Measurements from ENCODE around the gene TBL1X. TPM values are rescaled to one million over a fixed set of nuclear protein-coding genes. Genes with fewer than 3 reads are reported as not detected.

The TBL1X gene
- total RNA-seq, 1 experiment from 2014 or later = 17.2 TPM

- peak; percentile 66 for DNase-seq (ENCODE audit: low read depth)
Observed at GRCh38 chrX:9704876-9705465, 240.1 kb downstream of the TBL1X start.

GRCh38 chrX:9706421-9706820 is 241.6 kb downstream of the TBL1X start:
- no peak for DNase-seq (ENCODE audit: low read depth)

- peak; percentile 20 for DNase-seq (ENCODE audit: low read depth)
Observed at GRCh38 chrX:9707306-9708033, 242.6 kb downstream of the TBL1X start.

GRCh38 chrX:9708086-9708485 is 243.2 kb downstream of the TBL1X start:
- no peak for DNase-seq (ENCODE audit: low read depth)

GRCh38 chrX:9708923-9709553 is 244.2 kb downstream of the TBL1X start:
- peak; percentile 68 for DNase-seq (ENCODE audit: low read depth)

- DNase-seq (ENCODE audit: low read depth) = no peak
Observed at GRCh38 chrX:9710332-9710731, 245.5 kb downstream of the TBL1X start.

GRCh38 chrX:9717376-9717775 is 252.5 kb downstream of the TBL1X start:
- DNase-seq (ENCODE audit: low read depth) = no peak

GRCh38 chrX:9724711-9725110 is 259.9 kb downstream of the TBL1X start:
- no peak for DNase-seq (ENCODE audit: low read depth)

GRCh38 chrX:9728261-9728660 is 263.4 kb downstream of the TBL1X start:
- DNase-seq (ENCODE audit: low read depth) = no peak

GRCh38 chrX:9729171-9729885 is 264.5 kb downstream of the TBL1X start:
- DNase-seq (ENCODE audit: low read depth) = peak; percentile 72

- DNase-seq (ENCODE audit: low read depth) = no peak
Observed at GRCh38 chrX:9730078-9730477, 265.2 kb downstream of the TBL1X start.

GRCh38 chrX:9730752-9731151 is 265.9 kb downstream of the TBL1X start:
- no peak for DNase-seq (ENCODE audit: low read depth)

GRCh38 chrX:9737363-9737762 is 272.5 kb downstream of the TBL1X start:
- no peak for DNase-seq (ENCODE audit: low read depth)

- DNase-seq (ENCODE audit: low read depth) = no peak
Observed at GRCh38 chrX:9738151-9738550, 273.3 kb downstream of the TBL1X start.

- DNase-seq (ENCODE audit: low read depth) = no peak
Observed at GRCh38 chrX:9739130-9739529, 274.3 kb downstream of the TBL1X start.

- peak; percentile 82 for DNase-seq (ENCODE audit: low read depth)
Observed at GRCh38 chrX:9745417-9746115, 280.7 kb downstream of the TBL1X start.

- peak; percentile 89 for DNase-seq (ENCODE audit: low read depth)
Observed at GRCh38 chrX:9746148-9746888, 281.5 kb downstream of the TBL1X start.

GRCh38 chrX:9747644-9748043 is 282.8 kb downstream of the TBL1X start:
- no peak for DNase-seq (ENCODE audit: low read depth)

- no peak for DNase-seq (ENCODE audit: low read depth)
Observed at GRCh38 chrX:9749146-9749692, 284.4 kb downstream of the TBL1X start.

- no peak for DNase-seq (ENCODE audit: low read depth)
Observed at GRCh38 chrX:9757366-9757765, 292.5 kb downstream of the TBL1X start.
